SIG-M5 (cell line): ENCODE data around the gene ZFP42.
"Not testable (repeated sequence)": the region's sequence is repeated elsewhere in the genome, so short reads cannot be mapped to it uniquely, and the experiment has no call there.

ENCODE experiments used
- DNase-seq: peaks from one replicate; lab custom pipeline; 2025; lab: John Stamatoyannopoulos, UW

Gene ZFP42

GRCh38 chr4:187995322-187996207, at the start of gene ZFP42:
TSS of gene ZFP42 (plus strand) at chr4:187995771. CDS start at chr4:188002808, 7,037 bp downstream.
- DNase-seq = no peak

- DNase-seq = no peak
Measured at GRCh38 chr4:187961171-187961570, 34.4 kb upstream of the ZFP42 start.

- no peak for DNase-seq
Measured at GRCh38 chr4:187961961-187962360, 33.6 kb upstream of the ZFP42 start.

- DNase-seq = no peak
Measured at GRCh38 chr4:187962926-187963325, 32.6 kb upstream of the ZFP42 start.

GRCh38 chr4:187965726-187966125, 29.8 kb upstream of the ZFP42 start:
- DNase-seq = no peak

GRCh38 chr4:187972135-187972534, 23.4 kb upstream of the ZFP42 start:
- no peak for DNase-seq

- DNase-seq = no peak
Measured at GRCh38 chr4:187983746-187984145, 11.8 kb upstream of the ZFP42 start.

- no peak for DNase-seq
Measured at GRCh38 chr4:187992971-187993370, 2.6 kb upstream of the ZFP42 start.

- no peak for DNase-seq
Measured at GRCh38 chr4:187993827-187994226, 1.7 kb upstream of the ZFP42 start.

- DNase-seq = no peak
Measured at GRCh38 chr4:187996502-187997177, 1.1 kb downstream of the ZFP42 start.

GRCh38 chr4:187997991-187998390, 2.4 kb downstream of the ZFP42 start:
- DNase-seq = not testable (repeated sequence)

- DNase-seq = no peak
Measured at GRCh38 chr4:187999406-187999932, 3.9 kb downstream of the ZFP42 start.

- DNase-seq = no peak
Measured at GRCh38 chr4:188002323-188002722, 6.8 kb downstream of the ZFP42 start.

- no peak for DNase-seq
Measured at GRCh38 chr4:188002751-188003150, 7.2 kb downstream of the ZFP42 start.

- DNase-seq = no peak
Measured at GRCh38 chr4:188005561-188005960, 10.0 kb downstream of the ZFP42 start.

GRCh38 chr4:188006285-188006848, 10.8 kb downstream of the ZFP42 start:
- DNase-seq = no peak

GRCh38 chr4:188008377-188008776, 12.8 kb downstream of the ZFP42 start:
- DNase-seq = no peak

GRCh38 chr4:188012426-188012945, 16.9 kb downstream of the ZFP42 start:
- DNase-seq = no peak

- no peak for DNase-seq
Measured at GRCh38 chr4:188015025-188015940, 19.7 kb downstream of the ZFP42 start.

- no peak for DNase-seq
Measured at GRCh38 chr4:188016754-188017153, 21.2 kb downstream of the ZFP42 start.

GRCh38 chr4:188018262-188018661, 22.7 kb downstream of the ZFP42 start:
- no peak for DNase-seq
